SKM-1 treated with dmso at 0.1 percent for 144 hours (cell line): ENCODE measurements around the gene C12orf54.
"Not testable (repeated sequence)": the region's sequence is repeated elsewhere in the genome, so short reads cannot be mapped to it uniquely, and the experiment has no call there.

Experiments used
- DNase-seq: peaks from one replicate; lab custom pipeline; 2025; ENCODE audit not compliant: unreplicated experiment; lab: John Stamatoyannopoulos, UW

C12orf54 gene

DNA sequence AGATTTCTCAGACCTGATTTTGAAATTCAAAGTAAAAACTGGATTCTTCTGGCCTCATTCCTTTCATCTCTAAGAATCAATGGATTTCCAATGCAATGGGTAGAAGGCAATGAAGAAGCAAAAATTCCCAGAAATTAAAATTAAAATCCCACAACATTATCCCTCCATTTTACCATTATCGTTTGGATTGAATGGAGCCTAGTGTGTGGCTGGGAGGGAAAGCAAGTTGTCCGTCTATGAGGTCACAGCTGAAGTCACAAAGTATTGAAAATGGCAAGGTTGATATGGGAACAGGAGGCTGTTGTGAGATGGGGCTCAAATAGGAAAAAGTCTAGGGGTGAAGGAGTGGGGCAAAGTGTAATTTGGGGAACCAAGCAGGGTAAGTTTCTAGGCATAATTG lies at the start of gene C12orf54:
Gene C12orf54, plus strand, starts transcription at position 301 of the 400 bp plus-strand sequence. CDS start 799 bp downstream, outside the sequence.
- DNase-seq: no peak

GRCh38 chr12:48434016-48434415 lies 48.3 kb upstream of the C12orf54 start:
- DNase-seq: not testable (repeated sequence)

DNA sequence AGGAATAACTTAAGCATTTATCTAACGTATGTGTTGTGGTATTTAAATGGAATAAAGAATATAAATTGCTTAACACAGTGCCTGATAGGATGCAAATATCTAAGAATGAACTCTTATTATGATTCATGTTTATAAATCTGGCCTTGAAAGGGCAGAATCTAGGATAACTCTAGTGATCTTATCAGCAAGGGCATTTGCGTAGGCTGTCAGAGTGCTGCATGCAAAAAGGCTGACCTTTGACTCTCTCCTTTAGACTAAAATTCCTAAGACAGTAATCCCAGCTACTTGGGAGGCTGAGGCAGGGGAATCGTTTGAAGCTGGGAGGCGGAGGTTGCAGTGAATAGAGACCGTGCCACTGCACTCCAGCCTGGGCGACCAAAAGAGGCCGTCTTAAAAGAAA lies 41.2 kb upstream of the C12orf54 start:
- no peak for DNase-seq

DNA sequence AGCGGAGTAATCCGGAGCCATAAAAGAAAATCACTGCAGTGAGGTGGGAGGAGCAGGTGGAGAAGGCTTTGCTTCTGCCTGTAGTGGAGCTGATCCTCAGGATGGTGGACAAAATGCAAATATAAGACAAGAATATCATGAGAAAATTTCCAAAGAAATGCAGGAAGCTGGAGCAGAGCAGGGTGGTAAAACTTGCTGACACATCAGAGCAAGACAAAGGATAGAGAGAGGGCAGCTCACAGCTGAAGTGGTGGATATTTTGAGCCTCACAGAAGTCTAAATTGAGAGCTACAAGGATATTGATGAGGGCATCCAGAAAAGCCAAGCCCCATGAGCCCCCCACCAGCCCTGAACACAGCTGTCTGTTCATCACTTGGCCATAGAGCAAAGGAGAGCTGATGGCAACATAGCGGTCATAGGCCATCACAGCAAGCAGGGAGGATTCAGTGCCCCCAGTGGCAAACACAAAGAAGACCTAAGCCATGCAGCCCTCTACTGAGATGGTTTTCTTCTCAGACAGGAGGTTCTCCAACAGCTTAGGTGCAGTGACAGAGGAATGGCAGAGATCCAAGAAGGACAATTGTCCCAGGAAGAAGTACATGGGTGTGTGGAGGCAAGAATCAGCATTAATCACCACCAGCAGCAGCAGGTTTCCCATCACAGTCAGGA lies 40.0 kb upstream of the C12orf54 start:
- no peak for DNase-seq

DNA sequence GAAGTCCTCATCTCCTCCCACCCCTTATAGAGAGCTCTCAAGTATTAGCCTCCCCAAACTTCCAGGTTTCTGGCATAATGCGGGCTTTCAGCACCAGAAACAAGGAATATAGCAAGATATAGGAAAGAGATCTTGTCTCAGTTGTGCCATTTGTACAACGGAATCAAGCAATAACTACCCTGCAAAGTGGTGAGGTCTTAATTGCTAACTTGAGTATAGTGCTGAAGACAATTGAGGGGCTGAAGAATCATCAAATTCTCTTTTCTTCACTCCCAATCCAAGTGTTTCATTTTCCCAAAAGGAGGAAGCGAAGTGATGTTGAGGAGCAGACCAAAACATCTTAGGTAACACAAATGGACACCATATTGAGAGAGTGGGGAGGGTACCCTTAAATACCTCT lies 36.8 kb upstream of the C12orf54 start:
- DNase-seq: no peak

DNA sequence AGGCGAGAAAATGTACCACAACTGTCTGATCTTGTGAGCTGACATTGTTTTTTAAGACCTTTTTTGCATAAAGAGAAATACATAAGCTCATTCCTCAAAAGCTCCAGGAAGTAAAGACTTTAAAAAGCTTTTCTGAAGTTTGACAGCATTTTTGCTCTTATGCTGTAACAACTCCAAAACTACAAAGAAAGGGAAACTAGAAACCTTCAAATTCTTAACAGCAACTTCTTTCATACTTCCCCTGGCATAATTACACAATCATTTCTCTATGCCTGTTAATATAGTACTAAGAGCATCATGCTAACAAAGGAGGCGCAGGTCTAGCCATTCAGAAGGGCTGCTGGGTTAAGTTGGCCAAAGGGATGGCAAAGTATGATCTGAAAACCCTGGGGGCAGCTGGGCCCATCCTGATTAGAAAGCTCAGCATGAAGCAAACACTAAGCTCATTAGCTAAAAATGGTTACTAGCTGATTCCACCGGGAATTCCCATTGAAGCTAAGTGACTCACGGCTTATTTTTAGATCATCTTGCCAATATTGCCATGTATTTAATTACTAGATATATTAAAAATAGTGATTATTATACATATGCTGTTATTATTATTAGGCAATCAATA lies 36.0 kb upstream of the C12orf54 start:
- no peak for DNase-seq

- no peak for DNase-seq
Observed at GRCh38 chr12:48447755-48448154, 34.5 kb upstream of the C12orf54 start.

DNA sequence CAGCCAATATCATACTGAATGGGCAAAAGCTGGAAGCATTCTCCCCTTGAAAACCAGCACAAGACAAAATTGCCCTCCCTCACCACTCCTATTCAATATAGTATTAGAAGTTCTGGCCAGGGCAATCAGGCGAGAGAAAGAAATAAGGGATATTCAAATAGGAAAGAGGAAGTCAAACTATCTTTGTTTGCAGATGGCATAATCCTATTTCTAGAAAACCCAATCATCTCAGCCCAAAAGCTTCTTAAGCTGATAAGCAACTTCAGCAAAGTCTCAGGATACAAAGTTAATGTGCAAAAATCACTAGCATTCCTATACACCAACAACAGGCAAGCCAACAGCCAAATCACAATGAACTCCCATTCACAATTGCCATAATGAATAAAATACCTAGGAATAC lies 30.9 kb upstream of the C12orf54 start:
- DNase-seq: no peak

DNA sequence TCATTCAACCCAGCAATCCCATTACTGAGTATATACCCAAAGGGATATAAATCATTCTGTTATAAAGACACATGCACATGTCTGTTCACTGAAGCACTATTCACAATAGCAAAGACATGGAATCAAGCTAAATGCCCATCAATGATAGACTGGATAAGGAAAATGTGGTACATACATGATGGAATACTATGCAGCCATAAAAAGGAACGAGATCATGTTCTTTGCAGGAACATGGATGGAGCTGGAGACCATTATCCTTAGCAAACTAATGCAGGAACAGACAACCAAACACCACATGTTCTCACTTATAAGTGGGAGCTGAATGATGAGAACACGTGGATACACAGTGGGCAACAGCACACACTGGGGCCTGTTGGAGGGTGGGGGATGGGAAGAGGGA lies 29.3 kb upstream of the C12orf54 start:
- DNase-seq: not testable (repeated sequence)

DNA sequence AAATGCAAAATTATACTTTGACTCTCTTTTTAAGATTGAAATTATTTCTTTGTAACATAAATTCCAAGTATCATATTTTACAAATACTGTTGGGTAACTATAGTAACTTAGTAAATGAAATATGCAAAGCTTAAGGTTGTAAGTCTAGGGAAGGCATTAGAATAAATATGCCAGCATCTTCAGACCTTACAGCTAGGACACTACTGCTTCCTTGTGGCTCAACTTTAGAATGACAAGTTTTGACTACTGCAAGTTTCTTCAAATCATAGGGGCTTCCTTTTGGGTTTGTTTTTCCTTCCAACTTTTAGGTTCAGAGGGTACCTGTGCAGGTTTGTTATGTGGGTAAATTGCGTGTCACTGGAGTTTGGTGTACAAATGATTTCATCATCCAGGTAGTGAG lies 27.6 kb upstream of the C12orf54 start:
- no peak for DNase-seq

GRCh38 chr12:48455116-48455515 lies 27.2 kb upstream of the C12orf54 start:
- DNase-seq: no peak

- DNase-seq: no peak
Observed at GRCh38 chr12:48459259-48459658, 23.0 kb upstream of the C12orf54 start.

- not testable (repeated sequence) for DNase-seq
Observed at GRCh38 chr12:48469027-48469426, 13.3 kb upstream of the C12orf54 start.

- DNase-seq: no peak
Observed at GRCh38 chr12:48472259-48472658, 10.0 kb upstream of the C12orf54 start, which contains the start of gene ANP32D. TSS of gene ANP32D (plus strand) at chr12:48472559. CDS start at chr12:48472665, 106 bp downstream.

GRCh38 chr12:48473061-48473460 lies 9.2 kb upstream of the C12orf54 start:
- DNase-seq: no peak

DNA sequence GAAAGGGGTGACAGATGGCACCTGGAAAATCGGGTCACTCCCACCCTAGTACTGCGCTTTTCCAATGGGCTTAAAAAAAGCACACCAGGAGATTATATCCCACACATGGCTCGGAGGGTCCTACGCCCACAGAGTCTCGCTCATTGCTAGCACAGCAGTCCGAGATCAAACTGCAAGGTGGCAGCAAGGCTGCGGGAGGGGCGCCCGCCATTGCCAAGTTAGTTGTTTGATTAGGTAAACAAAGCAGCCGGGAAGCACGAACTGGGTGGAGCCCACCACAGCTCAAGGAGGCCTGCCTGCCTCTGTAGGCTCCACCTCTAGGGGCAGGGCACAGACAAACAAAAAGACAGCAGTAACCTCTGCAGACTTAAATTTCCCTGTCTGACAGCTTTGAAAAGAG lies 7.8 kb upstream of the C12orf54 start:
- DNase-seq: not testable (repeated sequence)

GRCh38 chr12:48482930-48483329 lies 632 bp downstream of the C12orf54 start:
- DNase-seq: no peak

GRCh38 chr12:48486261-48486660 lies 4.0 kb downstream of the C12orf54 start:
- DNase-seq: no peak

GRCh38 chr12:48486679-48487078 lies 4.4 kb downstream of the C12orf54 start:
- no peak for DNase-seq

- no peak for DNase-seq
Observed at GRCh38 chr12:48489012-48489411, 6.7 kb downstream of the C12orf54 start.

DNA sequence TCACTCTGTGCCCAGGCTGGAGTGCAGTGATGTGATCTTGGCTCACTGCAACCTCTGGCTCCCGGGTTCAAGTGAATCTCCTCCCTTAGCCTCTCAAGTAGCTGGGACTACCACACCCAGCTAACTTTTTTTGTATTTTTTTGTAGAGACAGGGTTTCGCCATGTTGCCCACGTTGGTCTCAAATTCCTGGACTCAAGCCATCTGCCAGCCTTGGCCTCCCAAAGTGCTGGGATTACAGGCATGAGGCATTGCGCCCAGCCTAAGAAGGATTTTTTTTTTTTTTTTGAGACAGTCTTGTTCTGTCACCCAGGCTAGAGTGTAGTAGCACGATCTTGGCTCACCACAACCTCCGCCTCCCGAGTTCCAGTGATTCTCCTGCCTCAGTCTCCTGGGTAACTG lies 7.2 kb downstream of the C12orf54 start:
- DNase-seq: not testable (repeated sequence)

DNA sequence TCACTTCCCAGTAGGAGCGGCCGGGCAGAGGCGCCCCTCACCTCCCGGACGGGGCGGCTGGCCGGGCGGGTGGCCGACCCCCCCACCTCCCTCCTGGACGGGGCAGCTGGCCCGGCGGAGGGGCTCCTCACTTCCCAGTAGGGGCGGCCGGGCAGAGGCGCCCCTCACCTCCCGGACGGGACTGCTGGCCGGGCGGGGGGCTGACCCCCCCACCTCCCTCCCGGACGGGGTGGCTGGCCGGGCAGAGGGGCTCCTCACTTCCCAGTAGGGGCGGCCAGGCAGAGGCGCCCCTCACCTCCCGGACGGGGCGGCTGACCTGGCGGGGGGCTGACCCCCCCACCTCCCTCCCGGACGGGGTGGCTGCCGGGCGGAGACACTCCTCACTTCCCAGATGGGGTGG lies 18.0 kb downstream of the C12orf54 start:
- not testable (repeated sequence) for DNase-seq

DNA sequence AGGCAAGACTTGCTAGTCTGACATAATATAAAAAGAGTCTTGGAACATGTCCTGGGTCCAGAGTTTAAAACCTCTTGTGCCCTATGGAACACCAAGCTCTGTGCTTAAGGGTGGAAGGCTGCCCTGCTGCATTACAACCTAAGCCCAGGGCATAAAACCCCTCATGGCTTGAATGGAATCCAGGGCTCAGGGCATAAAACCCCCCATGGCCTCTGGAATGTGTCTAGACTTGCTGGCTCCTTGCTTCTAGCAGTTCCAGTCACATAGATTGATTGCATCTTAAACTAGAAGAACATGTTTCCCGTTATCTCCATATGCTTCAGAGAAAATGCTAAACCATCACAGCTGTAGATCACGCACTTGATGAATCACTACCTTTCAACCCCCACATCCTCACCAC lies 24.5 kb downstream of the C12orf54 start:
- not testable (repeated sequence) for DNase-seq
